Panc1 (cell line): ENCODE data around the gene GSK3B. TPM values are rescaled to one million over a fixed set of nuclear protein-coding genes. Genes with fewer than 3 reads are reported as not detected.

Source experiments
- ATAC-seq: fragments of 200-7000 bp; cut with Tn5 transposase; 2 replicates; pipeline ENCODE4 v1.9.1; 2020; ENCODE audit warnings: mild to moderate bottlenecking, moderate library complexity
- BruUV-seq: library from RNA; stranded (reverse); fragments of 400-500 nt; replicated peaks from 2 replicates; lab custom pipeline; 2021; lab: Mats Ljungman, UMichigan
- CTCF ChIA-PET: fragments of 300-600 bp; sonication (Branson Sonifier 250); formaldehyde crosslinking; loops from one replicate; lab custom pipeline; 2022; ENCODE audit warnings: antibody characterized with exemption; lab: Charles Lee
- POLR2A ChIA-PET: fragments of 300-600 bp; sonication (Branson Sonifier 250); formaldehyde crosslinking; loops from one replicate; lab custom pipeline; 2022; ENCODE audit warnings: antibody characterized with exemption; lab: Charles Lee
- DNase-seq: peaks from one replicate; pipeline ENCODE4 v3.0.0-alpha.2; 2010; ENCODE audit warnings: low read depth, low spot score
- H3K27ac ChIP-seq: 2 replicates; pipeline ENCODE4 v1.5.1; 2011; ENCODE audit warnings: mild to moderate bottlenecking, low read length, inconsistent platforms
- H3K27me3 ChIP-seq: fragments of 200-500 bp; sonication (Bioruptor generic); 2 replicates; pipeline ENCODE4 v1.6.0; 2014; ENCODE audit warnings: low read length, inconsistent platforms; ENCODE audit not compliant: control insufficient read depth, insufficient read depth
- H3K36me3 ChIP-seq: fragments of 200-500 bp; sonication (Bioruptor generic); 2 replicates; pipeline ENCODE4 v1.5.1; 2014; ENCODE audit warnings: inconsistent platforms, mild to moderate bottlenecking, low read length, moderate library complexity; ENCODE audit not compliant: control insufficient read depth, insufficient read depth
- H3K4me1 ChIP-seq: 2 replicates; pipeline ENCODE4 v1.5.1; 2011; ENCODE audit warnings: inconsistent platforms, mild to moderate bottlenecking, low read length, moderate library complexity; ENCODE audit not compliant: control insufficient read depth, insufficient read depth
- H3K4me3 ChIP-seq, 2 experiments: 2 replicates each; pipeline ENCODE4 v1.5.1; 2011 to 2012; ENCODE audit warnings: low read depth in 2 of 2, low read length in 2 of 2, mild to moderate bottlenecking in 2 of 2, inconsistent platforms in 1 of 2, moderate library complexity in 1 of 2
- H3K9me3 ChIP-seq: fragments of 200-500 bp; sonication (Bioruptor generic); 2 replicates; pipeline ENCODE4 v1.5.1; 2014; ENCODE audit warnings: low read depth, mild to moderate bottlenecking, inconsistent platforms, low read length, moderate library complexity; ENCODE audit not compliant: control insufficient read depth, insufficient read depth
- POLR2AphosphoS5 ChIP-seq: IDR thresholded peaks from 2 replicates; pipeline ENCODE4 v1.6.1; 2012; ENCODE audit warnings: mild to moderate bottlenecking, low read depth, low read length, moderate library complexity
- SIN3A ChIP-seq: IDR thresholded peaks from 2 replicates; pipeline ENCODE4 v1.6.1; 2012; ENCODE audit warnings: low read depth, mild to moderate bottlenecking, low read length, moderate library complexity, borderline replicate concordance; ENCODE audit not compliant: insufficient read depth
- TCF7L2 ChIP-seq: IDR thresholded peaks from 2 replicates; pipeline ENCODE4 v1.6.1; 2011; ENCODE audit warnings: mild to moderate bottlenecking, low read depth, low read length, inconsistent platforms
- in situ Hi-C: cut with HindIII; loops from 2 replicates; pipeline ENCODE4 v1.10.0; 2016; ENCODE audit warnings: low sequenced_read_pairs, low pct_unique_long_range_greater_than_20kb
- intact Hi-C: fragments of 100-400 bp; cut with micrococcal nuclease; formaldehyde crosslinking; loops from one replicate; pipeline ENCODE4 v1.10.0; 2022; ENCODE audit not compliant: unreplicated experiment
- total RNA-seq: library from RNA; stranded (reverse); gene quantifications from one replicate; pipeline ENCODE4 v1.2.1, GENCODE V29; 2021; ENCODE audit not compliant: unreplicated experiment
- TF ChIP-seq, protein P1 (sequence below): fragments of 450-650 bp; IDR thresholded peaks from 2 replicates; pipeline ENCODE4 v1.5.1; 2017; ENCODE audit warnings: mild to moderate bottlenecking
- TF ChIP-seq, protein P2 (sequence below), 2 experiments: IDR thresholded peaks; 2 replicates each; pipeline ENCODE4 v1.6.1; 2011 to 2012; ENCODE audit warnings: low read depth in 2 of 2, control low read depth in 1 of 2, low read length in 1 of 2, mild to moderate bottlenecking in 1 of 2, moderate library complexity in 1 of 2; ENCODE audit not compliant: insufficient read depth in 1 of 2

The GSK3B gene
- total RNA-seq, 1 experiment from 2014 or later = 35.3 TPM

DNA sequence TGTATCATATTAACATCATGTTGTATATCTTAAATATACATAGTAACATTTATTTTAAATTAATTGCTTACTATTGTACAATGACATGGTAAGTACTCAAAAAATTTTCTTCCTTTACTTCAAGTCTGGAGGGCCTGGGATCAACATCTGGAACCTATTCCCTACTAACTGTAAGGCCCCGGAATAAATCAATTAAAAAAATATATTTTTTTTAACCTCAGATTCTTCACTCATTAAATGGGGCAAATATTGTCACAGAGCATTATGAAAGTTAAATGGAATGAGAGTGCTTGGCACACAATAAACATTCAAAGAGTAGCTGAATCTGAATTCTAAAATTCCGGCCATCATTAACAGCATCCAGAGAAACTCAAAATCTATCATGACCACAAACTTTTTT is 16.5 kb downstream of the GSK3B start:
- Histone ChIP-seq H3K4me3 (no peak overlapping the region), H3K27me3 (no peaks in the 10 kb centered on the region), H3K4me1 (no peaks in the 10 kb centered on the region), H3K36me3 (no peaks in the 10 kb centered on the region), H3K9me3 (no peaks in the 10 kb centered on the region), H3K27ac (no peak overlapping the region)
- ATAC-seq = no peak
- DNase-seq = no peak
- in situ Hi-C loops (no loop called here), intact Hi-C loops (no loop called here)
- POLR2A ChIA-PET = interaction anchor here (0.7 kb wide), 1 partner anchor 17 kb away, joined by 3 read pairs; no protein-coding TSS in a partner anchor
- no TSS peak for BruUV-seq
- CTCF ChIA-PET = no interaction called here
- TF ChIP-seq POLR2AphosphoS5 = no peak
- TF ChIP-seq, protein P1, sequence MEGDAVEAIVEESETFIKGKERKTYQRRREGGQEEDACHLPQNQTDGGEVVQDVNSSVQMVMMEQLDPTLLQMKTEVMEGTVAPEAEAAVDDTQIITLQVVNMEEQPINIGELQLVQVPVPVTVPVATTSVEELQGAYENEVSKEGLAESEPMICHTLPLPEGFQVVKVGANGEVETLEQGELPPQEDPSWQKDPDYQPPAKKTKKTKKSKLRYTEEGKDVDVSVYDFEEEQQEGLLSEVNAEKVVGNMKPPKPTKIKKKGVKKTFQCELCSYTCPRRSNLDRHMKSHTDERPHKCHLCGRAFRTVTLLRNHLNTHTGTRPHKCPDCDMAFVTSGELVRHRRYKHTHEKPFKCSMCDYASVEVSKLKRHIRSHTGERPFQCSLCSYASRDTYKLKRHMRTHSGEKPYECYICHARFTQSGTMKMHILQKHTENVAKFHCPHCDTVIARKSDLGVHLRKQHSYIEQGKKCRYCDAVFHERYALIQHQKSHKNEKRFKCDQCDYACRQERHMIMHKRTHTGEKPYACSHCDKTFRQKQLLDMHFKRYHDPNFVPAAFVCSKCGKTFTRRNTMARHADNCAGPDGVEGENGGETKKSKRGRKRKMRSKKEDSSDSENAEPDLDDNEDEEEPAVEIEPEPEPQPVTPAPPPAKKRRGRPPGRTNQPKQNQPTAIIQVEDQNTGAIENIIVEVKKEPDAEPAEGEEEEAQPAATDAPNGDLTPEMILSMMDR = no peak
- TF ChIP-seq, protein P2, sequence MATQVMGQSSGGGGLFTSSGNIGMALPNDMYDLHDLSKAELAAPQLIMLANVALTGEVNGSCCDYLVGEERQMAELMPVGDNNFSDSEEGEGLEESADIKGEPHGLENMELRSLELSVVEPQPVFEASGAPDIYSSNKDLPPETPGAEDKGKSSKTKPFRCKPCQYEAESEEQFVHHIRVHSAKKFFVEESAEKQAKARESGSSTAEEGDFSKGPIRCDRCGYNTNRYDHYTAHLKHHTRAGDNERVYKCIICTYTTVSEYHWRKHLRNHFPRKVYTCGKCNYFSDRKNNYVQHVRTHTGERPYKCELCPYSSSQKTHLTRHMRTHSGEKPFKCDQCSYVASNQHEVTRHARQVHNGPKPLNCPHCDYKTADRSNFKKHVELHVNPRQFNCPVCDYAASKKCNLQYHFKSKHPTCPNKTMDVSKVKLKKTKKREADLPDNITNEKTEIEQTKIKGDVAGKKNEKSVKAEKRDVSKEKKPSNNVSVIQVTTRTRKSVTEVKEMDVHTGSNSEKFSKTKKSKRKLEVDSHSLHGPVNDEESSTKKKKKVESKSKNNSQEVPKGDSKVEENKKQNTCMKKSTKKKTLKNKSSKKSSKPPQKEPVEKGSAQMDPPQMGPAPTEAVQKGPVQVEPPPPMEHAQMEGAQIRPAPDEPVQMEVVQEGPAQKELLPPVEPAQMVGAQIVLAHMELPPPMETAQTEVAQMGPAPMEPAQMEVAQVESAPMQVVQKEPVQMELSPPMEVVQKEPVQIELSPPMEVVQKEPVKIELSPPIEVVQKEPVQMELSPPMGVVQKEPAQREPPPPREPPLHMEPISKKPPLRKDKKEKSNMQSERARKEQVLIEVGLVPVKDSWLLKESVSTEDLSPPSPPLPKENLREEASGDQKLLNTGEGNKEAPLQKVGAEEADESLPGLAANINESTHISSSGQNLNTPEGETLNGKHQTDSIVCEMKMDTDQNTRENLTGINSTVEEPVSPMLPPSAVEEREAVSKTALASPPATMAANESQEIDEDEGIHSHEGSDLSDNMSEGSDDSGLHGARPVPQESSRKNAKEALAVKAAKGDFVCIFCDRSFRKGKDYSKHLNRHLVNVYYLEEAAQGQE (IDR thresholded peaks at IDR 0.05; ENCODE audit: insufficient read depth in 1 of 2, low read depth in 2 of 2, low read length in 1 of 2) = no peak
- no peak for TF ChIP-seq TCF7L2
- no peak for TF ChIP-seq SIN3A

DNA sequence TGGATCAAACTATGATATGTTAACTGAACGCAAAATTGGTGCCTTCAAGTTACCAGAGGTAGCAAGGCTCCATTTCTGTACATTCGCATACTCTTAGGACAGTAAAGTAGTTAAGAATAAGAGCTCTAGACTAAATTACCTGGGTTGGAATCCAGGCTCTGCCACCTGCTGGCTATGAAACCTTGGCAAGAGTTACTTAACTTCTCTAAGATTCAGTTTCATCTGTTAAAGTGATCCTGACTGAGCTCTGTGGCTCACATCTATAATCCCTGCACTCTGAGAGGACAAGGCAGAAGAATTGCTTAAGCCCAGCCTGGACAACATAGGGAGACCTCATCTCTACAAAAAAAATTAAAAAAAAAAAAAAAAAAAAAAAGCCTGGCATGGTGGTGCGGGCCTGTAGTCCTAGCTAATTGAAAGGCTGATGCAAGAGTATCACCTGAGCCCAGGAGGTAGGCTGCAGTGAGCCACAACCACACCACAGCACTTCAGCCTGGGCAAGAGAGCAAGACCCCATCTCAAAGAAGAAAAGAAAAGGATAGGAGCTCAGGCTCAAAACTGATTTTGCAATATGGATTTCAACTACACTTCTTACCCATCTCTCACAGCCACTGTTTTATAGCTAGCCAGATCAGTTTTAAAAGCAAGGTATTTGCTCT is 21.3 kb downstream of the GSK3B start:
- intact Hi-C loops = no loop called here
- no peak for ATAC-seq

More for the DNA sequence above, 21.3 kb downstream of the GSK3B start:
- Histone ChIP-seq H3K9me3 (no peaks in the 10 kb centered on the region), H3K27me3 (no peaks in the 10 kb centered on the region), H3K36me3 (no peaks in the 10 kb centered on the region), H3K27ac (no peak overlapping the region), H3K4me1 (peaks cover 5% of the 10 kb centered on the region; the same call in 1 of the 2 replicates), H3K4me3 (no peak overlapping the region)
- ChIA-PET POLR2A (no interaction called here), CTCF (interaction anchor here (0.6 to 0.7 kb wide), 3 partner anchors 33 to 491 kb away, joined by 4 to 9 read pairs (median 7); no protein-coding TSS in a partner anchor)
- TF ChIP-seq, protein P2 (IDR thresholded peaks at IDR 0.05; ENCODE audit: insufficient read depth in 1 of 2, low read depth in 2 of 2, low read length in 1 of 2) = no peak
- TF ChIP-seq SIN3A (no peak), POLR2AphosphoS5 (no peak), TCF7L2 (no peak)
- TF ChIP-seq, protein P1 = no peak; the same call in 1 of the 2 replicates
- no peak for DNase-seq
- in situ Hi-C loops = no loop called here
- no TSS peak for BruUV-seq
